ENCODE measurements around the gene LPAR1.

- no peak for TF ChIP-seq CTCF (IDR thresholded peaks at IDR 0.05; ENCODE audit: low read depth, low read length)
- TF ChIP-seq EZH2phosphoT487 (IDR thresholded peaks at IDR 0.05; ENCODE audit: low read depth): no peak
Measured at GRCh38 chr9:110912419-110913291, 125.6 kb downstream of the LPAR1 start.
